Measurements from ENCODE around the gene ADGRD2.

- TF ChIP-seq CTCF (IDR thresholded peaks at IDR 0.05) (no peak), POLR2A (IDR thresholded peaks at IDR 0.05) (no peak)
These were observed 11.2 kb upstream of the ADGRD2 start for GRCh38 chr9:124439086-124439485.
